NCI-H2227 (cell line): Measurements from ENCODE around the gene NCAPH2.

Source experiments
- DNase-seq: peaks from one replicate; lab custom pipeline; 2025; ENCODE audit not compliant: unreplicated experiment; lab: John Stamatoyannopoulos, UW

NCAPH2 gene

GRCh38 chr22:50507991-50508884 is at the start of gene NCAPH2:
Gene NCAPH2, plus strand, starts transcription at chr22:50508224. Its CDS starts 114 bp downstream, at chr22:50508338.
- DNase-seq, result peak; percentile 96

GRCh38 chr22:50459016-50459415 is 49.0 kb upstream of the NCAPH2 start:
- DNase-seq, result no peak

- DNase-seq, result no peak
Observed at GRCh38 chr22:50459496-50460140, 48.4 kb upstream of the NCAPH2 start.

- no peak for DNase-seq
Observed at GRCh38 chr22:50460938-50461337, 47.1 kb upstream of the NCAPH2 start.

GRCh38 chr22:50461536-50461935 is 46.5 kb upstream of the NCAPH2 start:
- no peak for DNase-seq

- no peak for DNase-seq
Observed at GRCh38 chr22:50461979-50462540, 46.0 kb upstream of the NCAPH2 start.

GRCh38 chr22:50463188-50463900 is 44.7 kb upstream of the NCAPH2 start:
- DNase-seq, result no peak

- DNase-seq, result no peak
Observed at GRCh38 chr22:50464451-50464850, 43.6 kb upstream of the NCAPH2 start.

- no peak for DNase-seq
Observed at GRCh38 chr22:50465066-50465930, 42.7 kb upstream of the NCAPH2 start.

- DNase-seq, result no peak
Observed at GRCh38 chr22:50467341-50467740, 40.7 kb upstream of the NCAPH2 start.

GRCh38 chr22:50467773-50468440 is 40.1 kb upstream of the NCAPH2 start:
- DNase-seq, result no peak

GRCh38 chr22:50468626-50469025 is 39.4 kb upstream of the NCAPH2 start:
- no peak for DNase-seq

GRCh38 chr22:50469377-50470305 is 38.4 kb upstream of the NCAPH2 start:
- peak; percentile 35 for DNase-seq

- DNase-seq, result no peak
Observed at GRCh38 chr22:50470491-50470890, 37.5 kb upstream of the NCAPH2 start.

- DNase-seq, result no peak
Observed at GRCh38 chr22:50471197-50471847, 36.7 kb upstream of the NCAPH2 start.

- DNase-seq, result no peak
Observed at GRCh38 chr22:50471962-50472361, 36.1 kb upstream of the NCAPH2 start.

GRCh38 chr22:50473088-50473487 is 34.9 kb upstream of the NCAPH2 start:
- DNase-seq, result peak; percentile 8
